Stomach smooth muscle (tissue), 2 donors: ENCODE results near the gene C13orf42.

ENCODE experiments used
- H3K27ac ChIP-seq: one replicate; pipeline ENCODE4 v1.7.0; 2013; ENCODE audit warnings: mild to moderate bottlenecking, low read length, inconsistent platforms
- H3K27me3 ChIP-seq, 2 donors: one replicate each; pipeline ENCODE4 v1.7.0; 2013; ENCODE audit warnings: low read length in 2 of 2; ENCODE audit not compliant: insufficient read depth in 2 of 2, control insufficient read depth in 1 of 2
- H3K36me3 ChIP-seq, 2 donors: one replicate each; pipeline ENCODE4 v1.7.0; 2013; ENCODE audit warnings: low read length in 2 of 2; ENCODE audit not compliant: control insufficient read depth in 2 of 2, insufficient read depth in 2 of 2
- H3K4me1 ChIP-seq: one replicate; pipeline ENCODE4 v1.7.0; 2013; ENCODE audit warnings: low read length; ENCODE audit not compliant: control insufficient read depth, insufficient read depth
- H3K4me3 ChIP-seq, 2 donors: one replicate each; pipeline ENCODE4 v1.7.0; 2013; ENCODE audit warnings: low read length in 2 of 2
- H3K9ac ChIP-seq, 2 donors: one replicate each; pipeline ENCODE4 v1.7.0; 2013; ENCODE audit warnings: low read length in 2 of 2, mild to moderate bottlenecking in 1 of 2
- H3K9me3 ChIP-seq, 2 donors: one replicate each; pipeline ENCODE4 v1.7.0; 2013; ENCODE audit warnings: low read length in 2 of 2; ENCODE audit not compliant: control insufficient read depth in 2 of 2
- donor health status: healthy.
- donor health status: Pancreatic carcinoma.

The C13orf42 gene

GRCh38 chr13:51065372-51066090, 45.5 kb downstream of the C13orf42 start:
- Histone ChIP-seq H3K27ac (no peak overlapping the region), H3K9me3 (no peaks in the 10 kb centered on the region), H3K36me3 (no peaks in the 10 kb centered on the region), H3K4me1 (no peaks in the 10 kb centered on the region), H3K4me3 (no peak overlapping the region), H3K27me3 (peaks cover 0 to 11% of the 10 kb centered on the region in 2 donors), H3K9ac (no peak overlapping the region)

GRCh38 chr13:51064753-51065152, 46.3 kb downstream of the C13orf42 start:
- Histone ChIP-seq H3K4me3 (no peak overlapping the region), H3K9ac (no peak overlapping the region), H3K27me3 (peaks cover 0 to 11% of the 10 kb centered on the region in 2 donors), H3K9me3 (no peaks in the 10 kb centered on the region), H3K4me1 (no peaks in the 10 kb centered on the region), H3K27ac (no peak overlapping the region), H3K36me3 (no peaks in the 10 kb centered on the region)

- Histone ChIP-seq H3K4me3 (no peak overlapping the region), H3K9me3 (no peaks in the 10 kb centered on the region), H3K27me3 (peaks cover 0 to 11% of the 10 kb centered on the region in 2 donors), H3K27ac (no peak overlapping the region), H3K4me1 (no peaks in the 10 kb centered on the region), H3K36me3 (no peaks in the 10 kb centered on the region), H3K9ac (no peak overlapping the region)
Observed at GRCh38 chr13:51063909-51064308, 47.2 kb downstream of the C13orf42 start.

- no peaks in the 10 kb centered on the region for H3K4me1 ChIP-seq
- H3K4me3 ChIP-seq: no peak overlapping the region
- H3K36me3 ChIP-seq: no peaks in the 10 kb centered on the region
- H3K27ac ChIP-seq: no peak overlapping the region
- H3K9me3 ChIP-seq: no peaks in the 10 kb centered on the region
- no peaks in the 10 kb centered on the region for H3K27me3 ChIP-seq
- no peak overlapping the region for H3K9ac ChIP-seq
Observed at GRCh38 chr13:51058461-51059167, 52.5 kb downstream of the C13orf42 start.

GRCh38 chr13:51057906-51058305, 53.2 kb downstream of the C13orf42 start:
- Histone ChIP-seq H3K36me3 (no peaks in the 10 kb centered on the region), H3K9me3 (no peaks in the 10 kb centered on the region), H3K4me1 (no peaks in the 10 kb centered on the region), H3K9ac (no peak overlapping the region), H3K4me3 (no peak overlapping the region), H3K27ac (no peak overlapping the region), H3K27me3 (no peaks in the 10 kb centered on the region)

GRCh38 chr13:51057001-51057400, 54.1 kb downstream of the C13orf42 start:
- no peaks in the 10 kb centered on the region for H3K4me1 ChIP-seq
- H3K36me3 ChIP-seq: no peaks in the 10 kb centered on the region
- H3K9ac ChIP-seq: no peak overlapping the region
- H3K27me3 ChIP-seq: no peaks in the 10 kb centered on the region
- H3K27ac ChIP-seq: no peak overlapping the region
- no peak overlapping the region for H3K4me3 ChIP-seq
- no peaks in the 10 kb centered on the region for H3K9me3 ChIP-seq

- H3K27me3 ChIP-seq: no peaks in the 10 kb centered on the region
- no peak overlapping the region for H3K4me3 ChIP-seq
- H3K4me1 ChIP-seq: no peaks in the 10 kb centered on the region
- no peaks in the 10 kb centered on the region for H3K9me3 ChIP-seq
- no peaks in the 10 kb centered on the region for H3K36me3 ChIP-seq
- no peak overlapping the region for H3K9ac ChIP-seq
- H3K27ac ChIP-seq: no peak overlapping the region
Observed at GRCh38 chr13:51052581-51052980, 58.5 kb downstream of the C13orf42 start.

DNA sequence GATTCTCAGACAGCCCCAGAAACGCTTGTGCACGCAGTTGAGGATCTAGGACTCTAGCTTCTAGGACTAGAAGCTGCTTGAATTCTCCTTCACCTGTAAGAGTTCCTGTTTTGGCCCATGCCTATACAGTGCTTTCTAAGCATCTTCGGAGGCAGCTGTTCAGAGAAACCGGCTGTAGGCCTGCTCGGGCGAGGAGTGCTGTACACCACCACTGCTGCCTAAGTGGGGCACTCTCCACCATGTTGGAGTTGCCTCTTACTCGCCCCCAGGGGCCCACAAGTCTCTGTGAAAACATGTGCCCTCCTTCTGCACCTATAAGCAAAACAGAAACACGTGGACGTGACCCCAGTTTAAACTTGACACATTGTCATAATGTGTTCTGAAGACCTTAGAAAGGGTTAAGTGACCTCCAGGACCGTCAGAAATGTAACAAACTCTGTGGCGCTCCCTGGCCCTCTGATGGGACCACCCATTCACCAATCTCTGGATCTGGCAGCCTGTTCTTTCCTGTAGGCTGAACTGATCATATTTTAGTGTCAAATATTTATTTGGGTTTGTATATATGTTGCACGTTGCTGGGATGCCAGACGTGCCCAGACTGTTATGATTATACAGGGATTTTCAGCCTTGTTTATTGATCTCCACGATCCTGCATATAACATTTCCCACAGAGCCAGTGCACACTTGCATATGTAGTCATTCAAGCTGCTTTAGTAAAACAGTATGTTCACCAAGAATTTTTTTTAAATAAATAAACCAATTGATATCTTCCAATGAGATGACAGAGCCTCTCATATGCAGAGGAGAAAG, 60.8 kb downstream of the C13orf42 start:
- H3K27me3 ChIP-seq: no peaks in the 10 kb centered on the region
- no peaks in the 10 kb centered on the region for H3K4me1 ChIP-seq
- H3K27ac ChIP-seq: no peak overlapping the region
- no peak overlapping the region for H3K4me3 ChIP-seq
- no peak overlapping the region for H3K9ac ChIP-seq
- H3K9me3 ChIP-seq: no peaks in the 10 kb centered on the region
- H3K36me3 ChIP-seq: no peaks in the 10 kb centered on the region

DNA sequence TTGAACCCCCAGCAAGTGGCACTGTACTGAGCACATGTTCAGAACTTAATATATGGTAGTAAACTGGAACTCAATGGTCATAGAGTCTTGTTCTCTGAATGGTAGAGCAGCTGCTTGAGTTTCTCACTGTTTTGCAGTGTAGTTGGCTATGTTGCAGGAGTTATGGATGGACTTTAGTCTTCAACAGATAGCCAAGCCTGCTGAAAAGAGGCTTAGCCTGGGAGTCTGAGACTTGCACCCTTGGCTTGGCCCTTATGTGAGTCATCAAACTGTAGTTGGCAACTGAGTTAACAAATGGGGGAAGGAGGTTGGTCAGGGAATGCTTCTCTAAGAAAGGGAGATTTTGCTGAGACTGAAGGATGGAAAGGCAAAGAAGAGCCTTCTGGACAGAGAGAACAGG, 62.5 kb downstream of the C13orf42 start:
- H3K9ac ChIP-seq: no peak overlapping the region
- H3K27me3 ChIP-seq: no peaks in the 10 kb centered on the region
- H3K27ac ChIP-seq: no peak overlapping the region
- H3K9me3 ChIP-seq: no peaks in the 10 kb centered on the region
- H3K4me1 ChIP-seq: no peaks in the 10 kb centered on the region
- H3K36me3 ChIP-seq: no peaks in the 10 kb centered on the region
- H3K4me3 ChIP-seq: no peak overlapping the region

DNA sequence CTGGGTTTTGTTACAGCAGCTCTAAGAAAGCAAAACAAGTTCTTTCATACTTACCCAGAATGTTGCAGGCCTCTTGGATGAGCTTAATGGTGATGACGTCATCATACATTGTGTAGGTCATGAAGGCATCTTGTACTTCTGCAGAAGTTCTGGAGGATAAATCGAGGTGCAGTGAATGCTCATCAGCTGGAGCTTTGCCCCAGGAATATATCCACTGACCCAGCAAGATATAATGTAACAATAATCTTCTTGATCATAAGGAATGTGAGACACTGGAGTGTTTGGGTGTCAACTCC, 63.0 kb downstream of the C13orf42 start:
- Histone ChIP-seq H3K9me3 (no peaks in the 10 kb centered on the region), H3K27me3 (no peaks in the 10 kb centered on the region), H3K9ac (no peak overlapping the region), H3K27ac (no peak overlapping the region), H3K36me3 (no peaks in the 10 kb centered on the region), H3K4me1 (no peaks in the 10 kb centered on the region), H3K4me3 (no peak overlapping the region)
